HEK293T (cell line): ENCODE results near the gene FAM107B.

Source experiments
- ARNT ChIP-seq: fragments of 450-650 bp; IDR thresholded peaks from 2 replicates; pipeline ENCODE4 v1.6.1; 2017; ENCODE audit warnings: mild to moderate bottlenecking
- HDGF ChIP-seq: fragments of 450-650 bp; IDR thresholded peaks from 2 replicates; pipeline ENCODE4 v1.6.1; 2017; ENCODE audit warnings: antibody characterized with exemption, borderline replicate concordance
- TARDBP ChIP-seq: fragments of 450-650 bp; IDR thresholded peaks from 2 replicates; pipeline ENCODE4 v1.6.1; 2016

DNA sequence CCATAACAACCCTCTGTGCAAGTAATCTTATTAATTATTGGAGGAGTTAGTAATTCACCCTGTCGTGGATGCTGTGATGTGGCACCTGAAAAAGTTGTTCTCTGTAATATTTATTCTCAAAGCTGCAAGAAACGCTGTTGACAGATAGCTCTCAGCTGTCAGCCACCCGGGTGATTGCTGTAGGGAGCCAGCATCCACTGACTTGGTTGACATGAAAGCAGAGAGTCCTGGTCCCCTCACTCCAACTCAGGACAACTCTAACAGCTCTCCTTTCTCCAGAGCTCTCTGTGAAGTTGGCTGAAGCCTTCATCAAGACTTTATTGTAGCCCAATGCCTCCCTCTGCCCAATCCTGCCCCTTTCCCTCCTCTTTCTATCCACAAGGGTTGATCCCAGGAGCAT lies 98.0 kb downstream of the FAM107B start:
- TF ChIP-seq ARNT (no peak), HDGF (no peak), TARDBP (no peak)
